Astrocyte of the spinal cord (primary cell): ENCODE measurements around the gene SMARCC1.
A peak's percentile ranks its signal among the peaks of the same experiment; 100 is the strongest.

Experiments
- DNase-seq: peaks from one replicate; pipeline ENCODE4 v3.0.0; 2011; ENCODE audit warnings: low read depth, low spot score
- H3K4me3 ChIP-seq: 2 replicates; pipeline ENCODE4 v1.5.1; 2011; ENCODE audit warnings: low read depth, mild to moderate bottlenecking, low read length, moderate library complexity
- in situ Hi-C: cut with HindIII; loops from 2 replicates; pipeline ENCODE4 v1.10.0; 2017; ENCODE audit warnings: low sequenced_read_pairs
- TF ChIP-seq, protein P1 (sequence below): IDR thresholded peaks from 2 replicates; pipeline ENCODE4 v1.5.1; 2012; ENCODE audit warnings: low read depth, mild to moderate bottlenecking, low read length, inconsistent platforms

The SMARCC1 gene

DNA sequence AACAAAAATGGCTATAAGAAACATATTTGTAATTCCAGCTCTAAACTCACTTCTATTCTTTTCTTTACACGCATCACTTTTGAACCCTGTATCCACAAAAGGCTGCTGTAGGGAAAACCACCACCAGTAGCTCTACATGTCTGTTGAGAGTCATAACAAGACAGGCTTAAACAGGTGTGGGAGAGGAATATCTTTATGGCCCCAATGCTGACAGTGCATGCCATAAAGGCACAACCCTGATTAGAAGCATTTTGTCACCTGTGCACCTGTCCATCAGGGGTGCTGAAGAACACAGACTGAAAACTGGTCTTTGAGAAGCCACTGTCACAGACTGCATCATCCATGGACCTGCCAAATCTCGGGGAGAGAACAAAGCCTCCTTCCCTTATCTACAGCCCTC is 191.5 kb downstream of the SMARCC1 start:
- TF ChIP-seq, protein P1, sequence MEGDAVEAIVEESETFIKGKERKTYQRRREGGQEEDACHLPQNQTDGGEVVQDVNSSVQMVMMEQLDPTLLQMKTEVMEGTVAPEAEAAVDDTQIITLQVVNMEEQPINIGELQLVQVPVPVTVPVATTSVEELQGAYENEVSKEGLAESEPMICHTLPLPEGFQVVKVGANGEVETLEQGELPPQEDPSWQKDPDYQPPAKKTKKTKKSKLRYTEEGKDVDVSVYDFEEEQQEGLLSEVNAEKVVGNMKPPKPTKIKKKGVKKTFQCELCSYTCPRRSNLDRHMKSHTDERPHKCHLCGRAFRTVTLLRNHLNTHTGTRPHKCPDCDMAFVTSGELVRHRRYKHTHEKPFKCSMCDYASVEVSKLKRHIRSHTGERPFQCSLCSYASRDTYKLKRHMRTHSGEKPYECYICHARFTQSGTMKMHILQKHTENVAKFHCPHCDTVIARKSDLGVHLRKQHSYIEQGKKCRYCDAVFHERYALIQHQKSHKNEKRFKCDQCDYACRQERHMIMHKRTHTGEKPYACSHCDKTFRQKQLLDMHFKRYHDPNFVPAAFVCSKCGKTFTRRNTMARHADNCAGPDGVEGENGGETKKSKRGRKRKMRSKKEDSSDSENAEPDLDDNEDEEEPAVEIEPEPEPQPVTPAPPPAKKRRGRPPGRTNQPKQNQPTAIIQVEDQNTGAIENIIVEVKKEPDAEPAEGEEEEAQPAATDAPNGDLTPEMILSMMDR, result no peak
- DNase-seq, result no peak
- in situ Hi-C loops, result no loop called here
- no peak overlapping the region for H3K4me3 ChIP-seq

DNA sequence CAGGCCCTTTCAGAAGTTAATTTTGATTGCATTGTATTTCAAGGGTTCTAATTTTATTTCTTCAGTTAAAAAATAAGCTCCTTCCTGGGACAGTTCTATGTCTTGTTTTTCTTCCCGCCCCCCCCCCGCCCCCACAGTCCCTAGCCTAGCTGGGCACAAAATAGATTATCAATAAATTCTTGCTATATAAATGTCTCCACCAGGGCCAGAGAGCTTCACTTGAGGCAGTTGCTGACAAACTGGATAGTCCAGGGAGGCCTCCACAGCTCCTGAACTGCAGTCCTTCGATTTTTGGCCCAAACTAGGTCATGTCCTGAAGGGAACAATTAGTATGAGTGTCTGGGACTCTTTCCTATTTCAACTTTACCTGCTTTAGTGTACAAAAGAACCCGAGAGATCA is 193.1 kb downstream of the SMARCC1 start:
- H3K4me3 ChIP-seq, result no peak overlapping the region
- TF ChIP-seq, protein P1, result no peak
- DNase-seq, result no peak
- in situ Hi-C loops, result no loop called here

DNA sequence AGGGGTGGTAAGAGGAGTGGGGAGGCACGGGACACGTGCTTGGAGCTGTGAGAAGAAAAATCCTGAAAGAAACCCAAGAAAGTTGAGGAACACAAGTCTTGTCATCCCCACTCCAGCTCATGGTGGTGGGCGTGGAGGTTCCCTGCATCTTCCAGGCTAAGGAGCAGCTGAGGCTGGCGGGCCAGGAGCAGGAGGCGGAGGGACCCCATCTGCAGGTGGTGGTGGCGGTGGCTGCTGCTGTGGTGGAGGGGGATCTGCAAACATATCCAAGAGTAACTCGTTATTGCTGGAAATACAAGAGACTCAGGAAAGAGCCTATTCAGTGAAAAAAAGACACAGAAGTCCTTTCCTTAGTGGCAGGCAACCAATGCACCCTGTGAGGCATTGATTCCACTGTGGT is 193.6 kb downstream of the SMARCC1 start:
- in situ Hi-C loops, result no loop called here
- TF ChIP-seq, protein P1, result no peak
- H3K4me3 ChIP-seq, result no peak overlapping the region
- DNase-seq, result no peak

GRCh38 chr3:47586746-47587145 is 194.9 kb downstream of the SMARCC1 start:
- peak; percentile 15 for DNase-seq
- TF ChIP-seq, protein P1, result no peak
- in situ Hi-C loops, result no loop called here
- no peak overlapping the region for H3K4me3 ChIP-seq

DNA sequence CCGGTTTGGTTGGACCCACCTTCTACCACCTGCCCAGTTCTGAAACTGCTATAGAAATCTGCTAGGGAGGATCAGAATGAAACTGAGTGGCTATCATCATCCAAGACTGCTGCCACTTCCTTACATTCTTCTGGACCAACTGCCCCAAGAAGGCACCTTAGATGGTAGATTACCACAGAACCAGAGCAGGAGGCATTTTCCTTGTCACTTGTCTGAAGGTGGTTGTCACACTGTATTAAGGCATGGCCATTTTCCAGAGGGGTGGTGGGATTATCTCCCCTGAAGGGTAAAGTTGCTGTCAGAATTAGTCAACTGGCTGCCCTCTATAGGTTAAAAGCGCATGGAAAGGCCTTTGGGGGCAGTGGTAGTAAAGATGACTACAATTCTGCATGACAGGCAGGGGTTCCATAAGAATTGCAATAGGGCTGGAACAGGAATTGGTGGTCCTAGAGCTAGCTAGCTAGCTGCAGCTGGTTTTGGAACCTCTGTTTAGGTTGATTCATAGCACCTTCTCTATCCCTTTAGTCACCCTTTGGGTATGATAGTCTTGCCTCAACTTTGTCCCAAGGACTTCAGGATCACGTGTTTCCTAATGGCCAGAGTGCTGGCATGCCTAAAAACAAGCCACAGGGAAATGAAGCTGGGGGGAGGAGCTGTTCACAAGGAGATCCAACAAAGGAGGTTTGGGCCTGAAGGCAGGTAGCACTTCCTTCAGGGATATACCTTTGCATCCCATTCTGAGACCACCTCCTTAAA is 198.2 kb downstream of the SMARCC1 start:
- TF ChIP-seq, protein P1, result no peak
- in situ Hi-C loops, result no loop called here
- no peak for DNase-seq
- no peak overlapping the region for H3K4me3 ChIP-seq

GRCh38 chr3:47581835-47582234 is 199.9 kb downstream of the SMARCC1 start:
- in situ Hi-C loops, result no loop called here
- DNase-seq, result no peak
- no peak overlapping the region for H3K4me3 ChIP-seq
- TF ChIP-seq, protein P1, result no peak
